Measurements from ENCODE around the gene PROM1.

Gene PROM1

DNA sequence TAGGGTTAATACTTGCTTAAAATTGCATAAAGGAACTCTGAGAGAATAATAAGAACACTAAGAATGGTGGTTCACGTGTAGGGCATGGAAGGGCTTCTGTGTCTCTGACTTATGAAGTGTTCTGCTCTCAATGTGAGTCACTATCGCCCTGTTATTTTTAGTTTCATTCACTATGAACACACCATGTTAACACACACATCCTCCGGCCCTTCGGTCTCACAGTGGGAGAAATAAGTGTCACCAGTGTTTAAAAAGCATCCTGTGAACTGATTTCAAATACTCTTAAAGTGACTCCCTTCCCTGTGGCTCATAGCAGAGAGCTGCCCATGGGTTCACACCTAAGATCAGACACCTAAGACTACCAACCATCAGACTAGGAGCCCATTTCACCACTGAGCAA is 87.0 kb downstream of the PROM1 start:
- DNase-seq, result no peak
- Histone ChIP-seq H3K9me3 (ENCODE audit: severe bottlenecking) (no peaks in the 10 kb centered on the region), H3K4me3 (ENCODE audit: low read depth, low read length) (no peak overlapping the region), H3K27ac (no peak overlapping the region), H3K36me3 (peaks cover 88% of the 10 kb centered on the region), H3K27me3 (ENCODE audit: insufficient read depth, low read depth, severe bottlenecking) (no peaks in the 10 kb centered on the region)
- TF ChIP-seq, protein P1, sequence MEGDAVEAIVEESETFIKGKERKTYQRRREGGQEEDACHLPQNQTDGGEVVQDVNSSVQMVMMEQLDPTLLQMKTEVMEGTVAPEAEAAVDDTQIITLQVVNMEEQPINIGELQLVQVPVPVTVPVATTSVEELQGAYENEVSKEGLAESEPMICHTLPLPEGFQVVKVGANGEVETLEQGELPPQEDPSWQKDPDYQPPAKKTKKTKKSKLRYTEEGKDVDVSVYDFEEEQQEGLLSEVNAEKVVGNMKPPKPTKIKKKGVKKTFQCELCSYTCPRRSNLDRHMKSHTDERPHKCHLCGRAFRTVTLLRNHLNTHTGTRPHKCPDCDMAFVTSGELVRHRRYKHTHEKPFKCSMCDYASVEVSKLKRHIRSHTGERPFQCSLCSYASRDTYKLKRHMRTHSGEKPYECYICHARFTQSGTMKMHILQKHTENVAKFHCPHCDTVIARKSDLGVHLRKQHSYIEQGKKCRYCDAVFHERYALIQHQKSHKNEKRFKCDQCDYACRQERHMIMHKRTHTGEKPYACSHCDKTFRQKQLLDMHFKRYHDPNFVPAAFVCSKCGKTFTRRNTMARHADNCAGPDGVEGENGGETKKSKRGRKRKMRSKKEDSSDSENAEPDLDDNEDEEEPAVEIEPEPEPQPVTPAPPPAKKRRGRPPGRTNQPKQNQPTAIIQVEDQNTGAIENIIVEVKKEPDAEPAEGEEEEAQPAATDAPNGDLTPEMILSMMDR (IDR thresholded peaks at IDR 0.05; ENCODE audit: low read depth, low read length), result no peak

DNA sequence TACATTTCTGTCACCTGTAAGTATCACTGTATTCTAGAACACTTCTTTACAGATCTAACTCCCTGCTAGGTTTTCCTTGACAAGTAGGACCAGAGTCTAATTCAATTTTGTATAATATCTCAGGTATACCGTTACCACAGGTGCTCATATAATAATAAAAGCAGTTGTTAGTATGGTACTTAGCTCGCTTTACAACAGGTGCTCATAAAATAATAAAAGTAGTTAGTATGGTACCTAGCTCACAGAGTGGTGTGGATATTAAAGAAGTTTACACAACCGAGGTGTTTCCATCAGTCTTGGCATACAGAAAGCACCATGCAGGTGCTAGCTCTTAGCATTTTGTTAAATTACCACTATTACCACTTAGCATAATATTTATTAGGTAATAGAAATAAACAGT is 88.0 kb downstream of the PROM1 start:
- Histone ChIP-seq H3K27ac (no peak overlapping the region), H3K27me3 (ENCODE audit: insufficient read depth, low read depth, severe bottlenecking) (no peaks in the 10 kb centered on the region), H3K36me3 (peaks cover 88% of the 10 kb centered on the region), H3K9me3 (ENCODE audit: severe bottlenecking) (no peaks in the 10 kb centered on the region), H3K4me3 (ENCODE audit: low read depth, low read length) (no peak overlapping the region)
- DNase-seq, result no peak
- TF ChIP-seq, protein P1 (IDR thresholded peaks at IDR 0.05; ENCODE audit: low read depth, low read length), result no peak

DNA sequence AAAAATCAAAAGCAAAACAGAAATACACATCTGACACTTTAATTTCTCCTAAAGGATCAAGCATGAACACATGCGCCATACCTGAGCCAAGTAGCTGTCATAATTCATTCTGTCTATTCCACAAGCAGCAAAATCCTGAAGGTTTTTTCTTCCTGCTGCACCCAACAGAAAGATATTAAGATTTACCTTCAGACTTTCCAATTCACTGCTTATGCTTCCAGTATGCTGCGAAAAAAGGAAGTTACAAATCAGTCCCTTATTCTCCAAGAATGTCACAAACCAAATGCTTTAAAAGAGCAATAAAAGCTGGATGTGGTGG is 91.7 kb downstream of the PROM1 start:
- Histone ChIP-seq H3K36me3 (peaks cover 95% of the 10 kb centered on the region), H3K27me3 (ENCODE audit: insufficient read depth, low read depth, severe bottlenecking) (no peaks in the 10 kb centered on the region), H3K27ac (no peak overlapping the region), H3K9me3 (ENCODE audit: severe bottlenecking) (no peaks in the 10 kb centered on the region), H3K4me3 (ENCODE audit: low read depth, low read length) (no peak overlapping the region)
- DNase-seq, result no peak
- TF ChIP-seq, protein P1 (IDR thresholded peaks at IDR 0.05; ENCODE audit: low read depth, low read length), result no peak

DNA sequence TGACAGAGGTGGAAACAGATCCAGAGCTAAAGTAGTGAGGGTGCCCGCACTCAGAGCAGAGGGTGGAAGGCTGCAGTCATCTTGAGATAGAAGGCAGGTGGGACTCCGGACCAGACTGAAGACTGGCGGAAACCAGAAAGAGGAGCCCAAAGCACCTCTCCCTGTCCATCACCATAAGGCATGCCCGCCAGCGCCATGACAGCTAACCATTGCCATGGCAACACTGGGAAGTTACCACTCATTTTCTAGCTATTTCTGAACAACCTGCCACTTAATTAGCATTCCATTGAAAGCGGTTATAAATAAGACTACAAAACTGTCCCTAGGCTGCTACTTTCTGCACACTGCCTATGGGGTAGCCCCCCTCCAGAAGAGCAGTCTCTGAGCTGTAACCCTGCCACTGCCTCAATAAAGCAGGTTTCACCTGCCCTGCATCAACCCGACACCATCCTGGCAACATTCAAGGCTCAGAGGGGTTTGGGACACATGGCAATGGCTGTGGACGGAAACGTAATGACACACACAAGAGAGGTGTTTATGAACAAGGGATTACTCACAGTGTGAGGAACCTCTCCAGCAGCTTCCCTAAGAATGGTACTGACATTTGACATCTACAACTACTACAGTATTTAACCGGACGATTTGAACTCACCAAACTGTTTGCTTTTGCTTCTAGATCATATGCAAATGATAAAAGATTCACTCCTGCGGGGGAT is 93.1 kb downstream of the PROM1 start:
- no peak for DNase-seq
- TF ChIP-seq, protein P1 (IDR thresholded peaks at IDR 0.05; ENCODE audit: low read depth, low read length), result no peak
- no peaks in the 10 kb centered on the region for H3K27me3 ChIP-seq (ENCODE audit: insufficient read depth, low read depth, severe bottlenecking)

DNA sequence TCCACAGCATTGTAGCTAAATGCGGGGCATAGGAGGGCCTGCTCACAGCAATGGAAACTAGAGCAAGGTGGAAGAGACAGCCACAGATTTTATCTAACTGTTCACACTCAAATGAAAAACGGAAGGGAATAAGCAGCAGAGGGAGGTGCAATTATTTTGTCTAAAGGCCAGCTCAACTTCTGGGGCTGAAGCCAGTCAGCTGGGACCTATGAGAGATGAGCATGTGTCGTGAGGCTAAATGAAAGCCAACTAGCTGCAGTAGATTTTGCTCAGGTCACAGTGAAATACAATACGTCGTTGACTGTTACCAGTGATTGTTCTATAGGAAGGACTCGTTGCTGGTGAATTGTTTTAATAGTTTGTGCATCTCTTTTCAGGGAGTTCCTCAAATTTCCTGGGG is 94.4 kb downstream of the PROM1 start:
- no peak for DNase-seq
- TF ChIP-seq, protein P1 (IDR thresholded peaks at IDR 0.05; ENCODE audit: low read depth, low read length), result no peak
- Histone ChIP-seq H3K36me3 (peaks cover 98% of the 10 kb centered on the region), H3K27me3 (ENCODE audit: insufficient read depth, low read depth, severe bottlenecking) (no peaks in the 10 kb centered on the region), H3K4me3 (ENCODE audit: low read depth, low read length) (no peak overlapping the region), H3K27ac (no peak overlapping the region), H3K9me3 (ENCODE audit: severe bottlenecking) (no peaks in the 10 kb centered on the region)

More for the DNA sequence above, 93.1 kb downstream of the PROM1 start:
- Histone ChIP-seq H3K9me3 (ENCODE audit: severe bottlenecking) (no peaks in the 10 kb centered on the region), H3K27ac (no peak overlapping the region), H3K4me3 (ENCODE audit: low read depth, low read length) (no peak overlapping the region), H3K36me3 (peaks cover 97% of the 10 kb centered on the region)

DNA sequence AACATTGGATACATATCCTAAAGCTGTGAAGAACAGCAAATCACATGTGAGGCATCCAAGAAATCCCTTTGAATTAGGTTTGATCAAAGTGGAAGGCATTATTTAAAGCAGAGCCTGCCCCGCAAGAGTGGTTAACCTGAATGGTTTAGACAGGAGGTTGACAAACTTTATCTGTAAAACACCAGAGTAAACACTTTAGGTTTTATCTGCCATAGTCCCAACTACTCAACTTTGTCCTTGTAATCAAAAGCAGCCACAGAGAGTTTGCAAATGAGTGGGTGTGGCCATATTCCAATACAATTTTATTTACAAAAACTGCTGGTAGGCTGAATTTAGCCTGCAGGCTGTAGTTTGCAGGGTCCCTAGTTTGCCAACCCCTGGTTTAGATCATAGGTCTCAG is 95.6 kb downstream of the PROM1 start:
- peaks cover 98% of the 10 kb centered on the region for H3K36me3 ChIP-seq
- no peak for DNase-seq
- H3K9me3 ChIP-seq (ENCODE audit: severe bottlenecking), result no peaks in the 10 kb centered on the region
- TF ChIP-seq, protein P1 (IDR thresholded peaks at IDR 0.05; ENCODE audit: low read depth, low read length), result no peak
- H3K27me3 ChIP-seq (ENCODE audit: insufficient read depth, low read depth, severe bottlenecking), result no peaks in the 10 kb centered on the region
- H3K27ac ChIP-seq, result no peak overlapping the region
- no peak overlapping the region for H3K4me3 ChIP-seq (ENCODE audit: low read depth, low read length)
